ENCODE measurements around the gene TCEA2.

The TCEA2 gene

GRCh38 chr20:64099086-64099786 lies 36.2 kb downstream of the TCEA2 start:
- DNase-seq = no peak

DNA sequence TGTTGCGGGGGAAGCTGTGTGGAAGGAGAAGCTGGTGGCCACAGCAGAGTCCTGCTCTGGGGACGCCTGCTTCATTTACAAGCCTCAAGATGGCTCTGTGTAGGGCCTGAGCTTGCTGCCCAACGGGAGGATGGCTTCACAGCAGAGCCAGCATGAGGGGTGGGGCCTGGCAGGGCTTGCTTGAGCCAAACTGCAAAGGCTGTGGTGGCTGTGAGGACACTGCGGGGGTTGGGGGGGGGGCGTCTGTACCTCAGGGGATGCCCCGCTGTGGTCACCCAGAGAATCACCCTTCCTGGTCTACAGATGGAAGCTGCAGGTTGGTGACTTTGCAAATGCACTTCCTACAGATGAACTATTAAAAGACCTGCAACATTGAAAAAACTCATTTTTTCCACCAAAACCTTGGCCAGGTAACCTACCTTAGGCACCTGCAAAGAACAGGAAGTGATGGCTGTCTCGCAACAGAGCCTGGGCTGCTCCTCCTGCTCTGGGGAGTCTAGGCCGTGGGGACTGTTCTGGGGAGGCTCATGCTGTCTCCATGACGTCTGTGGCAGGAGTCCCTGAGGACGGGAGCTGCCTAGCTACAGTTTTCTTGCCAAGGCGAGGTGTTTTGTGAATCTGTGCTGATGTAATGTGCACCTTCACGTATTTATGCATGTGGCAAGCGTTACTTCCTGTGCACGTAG lies 37.0 kb downstream of the TCEA2 start:
- DNase-seq = peak; percentile 59

- DNase-seq = no peak
Measured at GRCh38 chr20:64100566-64100888, 37.5 kb downstream of the TCEA2 start.

GRCh38 chr20:64100946-64101688 lies 38.1 kb downstream of the TCEA2 start:
- DNase-seq = no peak

DNA sequence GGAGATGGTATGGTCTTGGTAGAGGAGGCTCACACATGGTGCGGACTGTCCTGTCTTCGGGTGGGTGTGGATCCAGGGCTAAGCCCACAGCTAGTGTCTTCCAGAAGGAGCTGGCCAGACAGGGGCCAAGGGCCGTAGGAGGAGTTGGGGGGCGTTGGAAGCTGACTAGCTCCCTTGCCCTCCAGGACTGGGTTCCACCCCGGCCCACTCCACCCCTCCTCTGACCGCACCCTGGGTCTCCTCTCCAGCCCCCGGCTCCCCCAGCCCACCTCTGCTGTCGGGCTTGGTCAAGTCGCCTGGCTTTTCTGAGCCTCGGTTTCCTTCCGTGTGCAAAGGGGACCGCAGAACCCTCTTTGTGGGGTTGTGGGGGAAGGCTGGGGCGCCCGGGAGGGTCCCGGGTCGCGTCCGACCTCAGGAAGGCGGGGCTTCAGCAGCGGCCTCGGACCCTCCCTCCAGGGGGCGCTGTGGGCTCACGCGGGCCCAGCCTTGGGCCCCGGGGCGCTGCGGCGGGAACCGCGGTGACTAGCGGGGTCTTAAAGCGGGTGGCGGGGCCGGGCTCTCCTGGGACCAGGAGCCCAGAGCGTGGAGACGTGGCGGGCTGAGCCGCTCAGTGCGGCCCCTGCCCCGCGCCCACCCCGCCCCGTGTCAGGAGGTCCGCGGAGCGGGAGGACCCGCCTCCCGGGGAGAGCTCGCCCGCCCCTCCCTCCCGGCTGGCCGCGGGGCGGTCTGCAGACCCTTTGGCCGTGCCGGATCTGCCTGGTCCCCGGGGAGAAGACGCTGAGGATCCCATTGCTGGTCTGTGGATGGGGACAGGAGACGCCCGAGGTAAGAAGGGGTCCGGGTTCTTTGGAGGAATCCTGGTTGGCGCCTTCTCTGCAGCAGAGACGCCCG lies 39.0 kb downstream of the TCEA2 start:
- no peak for DNase-seq

DNA sequence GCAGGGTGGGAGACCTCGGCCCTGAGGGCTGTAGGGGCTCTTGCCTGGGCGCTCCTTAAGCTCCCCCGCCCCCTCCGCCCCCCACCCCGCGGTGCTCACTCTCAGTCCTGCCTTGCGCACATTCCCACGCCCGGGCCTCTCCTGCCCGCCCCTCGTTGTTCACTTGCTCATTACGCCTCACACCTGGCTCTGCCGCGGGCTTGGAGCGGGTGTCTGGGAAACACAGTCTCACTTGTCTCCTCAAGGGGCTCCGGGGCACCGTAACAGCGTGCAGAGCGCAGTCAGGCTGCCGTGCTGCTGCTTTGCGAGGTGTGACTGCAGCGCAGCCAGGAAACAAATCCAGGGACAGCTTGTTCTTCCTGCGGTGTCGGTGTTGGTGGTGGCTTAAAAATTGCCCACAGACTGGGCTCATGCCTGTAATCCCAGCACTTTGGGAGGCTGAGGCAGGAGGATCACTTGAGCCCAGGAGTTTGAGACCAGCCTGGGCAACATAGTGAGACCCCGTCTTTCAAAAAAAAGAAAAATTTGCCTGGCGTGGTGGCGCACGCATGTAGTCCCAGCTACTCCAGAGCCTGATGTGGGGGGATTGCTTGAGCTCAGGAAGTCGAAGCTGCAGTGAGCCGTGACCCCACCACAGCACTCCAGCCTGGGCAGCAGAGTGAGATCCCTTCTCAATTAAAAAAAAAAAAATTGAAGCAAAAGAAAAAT lies 39.8 kb downstream of the TCEA2 start:
- DNase-seq = no peak

- no peak for DNase-seq
Measured at GRCh38 chr20:64103871-64104666, 41.1 kb downstream of the TCEA2 start.

GRCh38 chr20:64104667-64105451 lies 41.9 kb downstream of the TCEA2 start:
- no peak for DNase-seq

DNA sequence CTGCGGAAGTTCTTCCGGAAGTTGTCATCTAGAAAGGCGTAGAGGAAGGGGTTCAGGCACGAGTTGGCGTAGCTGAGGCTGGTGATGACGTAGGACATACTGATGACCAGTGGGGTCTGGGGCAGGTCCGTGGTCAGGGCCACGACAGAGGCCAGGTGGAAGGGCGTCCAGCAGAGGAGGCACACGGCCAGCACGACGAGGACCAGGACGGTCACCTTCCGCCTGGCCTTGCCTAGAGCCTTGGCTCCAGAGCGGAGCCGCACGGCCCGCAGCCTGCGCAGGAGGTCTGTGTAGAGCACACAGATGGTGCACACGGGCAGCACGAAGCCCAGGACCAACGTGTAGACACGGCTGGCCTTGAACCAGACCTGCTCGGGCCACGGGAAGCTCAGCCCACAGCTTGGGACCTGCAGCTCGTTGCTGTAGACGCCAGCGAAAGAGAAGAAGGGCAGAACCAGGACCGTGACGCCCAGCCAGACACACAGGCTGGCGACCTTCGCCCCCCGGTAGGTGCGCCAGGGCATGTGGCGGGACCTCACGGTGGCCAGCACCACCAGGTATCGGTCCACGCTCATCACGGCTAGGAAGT lies 42.9 kb downstream of the TCEA2 start:
- DNase-seq = no peak

- DNase-seq = no peak
Measured at GRCh38 chr20:64106435-64106961, 43.5 kb downstream of the TCEA2 start.

DNA sequence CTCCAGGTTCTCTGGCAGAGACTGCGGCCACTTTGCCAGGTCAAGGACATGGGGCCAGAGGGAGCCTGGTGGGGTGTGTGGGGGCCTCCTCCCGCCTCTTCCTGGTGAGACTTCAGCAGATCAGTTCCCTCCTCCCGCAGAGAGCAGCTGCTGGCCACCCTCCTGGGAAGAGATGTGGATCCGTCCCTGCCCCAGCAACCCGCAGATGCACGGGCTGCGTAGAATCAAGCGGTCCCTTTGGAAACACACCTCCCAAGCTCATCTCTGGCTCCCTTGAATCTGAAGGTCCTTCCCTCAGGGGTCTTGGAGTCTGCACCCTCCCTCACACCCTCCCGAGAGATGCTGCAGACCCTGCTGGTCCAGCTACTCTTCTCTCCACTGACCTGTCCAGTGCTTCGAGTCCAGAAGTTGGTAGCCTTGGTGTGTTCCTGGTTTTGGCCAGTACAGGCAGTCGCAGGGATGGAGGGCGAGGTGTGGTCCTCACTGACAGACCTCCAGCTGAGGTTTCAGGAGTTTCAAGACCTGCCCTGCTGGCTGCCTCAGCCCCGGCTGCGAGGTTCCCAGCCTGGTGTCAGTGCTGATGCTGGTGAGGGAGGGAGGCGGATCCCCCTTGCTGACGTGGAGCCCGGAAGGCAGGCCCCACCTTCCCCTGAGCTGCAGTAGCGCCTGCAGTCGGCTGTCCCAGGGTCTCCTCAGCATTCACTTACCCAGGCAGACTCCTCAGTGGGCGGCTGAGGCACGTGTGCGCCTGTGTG lies 44.2 kb downstream of the TCEA2 start, which contains the start of gene NPBWR2:
TSS of gene NPBWR2 (minus strand) at position 585 of the 755 bp plus-strand sequence. CDS start 734 bp downstream, outside the sequence.
- no peak for DNase-seq

GRCh38 chr20:64107736-64108457 lies 44.9 kb downstream of the TCEA2 start:
- DNase-seq = no peak

GRCh38 chr20:64108731-64109681 lies 46.0 kb downstream of the TCEA2 start:
- DNase-seq = no peak

GRCh38 chr20:64109831-64110391 lies 46.9 kb downstream of the TCEA2 start:
- DNase-seq = no peak

- no peak for DNase-seq
Measured at GRCh38 chr20:64110411-64111068, 47.5 kb downstream of the TCEA2 start.
